SK-N-SH (cell line): Measurements from ENCODE around the gene SLC66A3. TPM values are rescaled to one million over a fixed set of nuclear protein-coding genes. Genes with fewer than 3 reads are reported as not detected.

ENCODE experiments used
- CTCF ChIA-PET: fragments of 300-600, 350-600 bp; formaldehyde crosslinking; extraction: SDS; loops from one replicate; lab custom pipeline; 2021; lab: Yijun Ruan, JAX
- POLR2A ChIA-PET: fragments of 350-600 bp; sonication (Branson Sonifier 250); formaldehyde crosslinking; extraction: SDS; loops from one replicate; lab custom pipeline; 2020; ENCODE audit warnings: antibody characterized with exemption, inconsistent platforms; lab: Yijun Ruan, JAX
- DNase-seq: peaks from one replicate; pipeline ENCODE4 v3.0.0; 2012
- H2AFZ ChIP-seq: fragments of 200-600 bp; sonication (generic); 2 replicates; pipeline ENCODE4 v1.8.1; 2016; ENCODE audit warnings: antibody characterized with exemption, mild to moderate bottlenecking, low read depth
- H3F3A ChIP-seq: fragments of 200-600 bp; sonication (generic); replicated peaks from 2 replicates; pipeline ENCODE3; 2016; ENCODE audit warnings: antibody characterized with exemption, mild to moderate bottlenecking; ENCODE audit not compliant: insufficient read depth
- H3K27ac ChIP-seq, 2 experiments: fragments of 200-500 bp in 1 of 2; fragments of 200-600 bp in 1 of 2; sonication (Bioruptor generic) in 1 of 2; sonication (generic), shearing (Covaris generic) in 1 of 2; 2 replicates each; pipeline versions ENCODE4 v1.5.1 to v1.6.1; 2014 to 2016; ENCODE audit warnings: low read depth in 2 of 2, inconsistent platforms in 1 of 2, low read length in 1 of 2, mild to moderate bottlenecking in 1 of 2, mixed read lengths in 1 of 2
- H3K27me3 ChIP-seq: fragments of 200-600 bp; sonication (generic), shearing (Covaris generic); 2 replicates; pipeline ENCODE4 v1.6.1; 2016; ENCODE audit warnings: mixed run types; ENCODE audit not compliant: insufficient read depth
- H3K36me3 ChIP-seq, 2 experiments: fragments of 200-500 bp in 1 of 2; fragments of 200-600 bp in 1 of 2; sonication (Bioruptor generic) in 1 of 2; sonication (generic) in 1 of 2; replicated peaks in 1 of 2; 2 replicates each; pipeline versions ENCODE3 to v1.5.1; 2014 to 2016; ENCODE audit warnings: low read length in 1 of 2, mild to moderate bottlenecking in 1 of 2; ENCODE audit not compliant: insufficient read depth in 2 of 2, control insufficient read depth in 1 of 2
- H3K4me1 ChIP-seq, 2 experiments: fragments of 200-500 bp in 1 of 2; fragments of 200-600 bp in 1 of 2; sonication (Bioruptor generic) in 1 of 2; sonication (generic), shearing (Covaris generic) in 1 of 2; 2 replicates each; pipeline versions ENCODE4 v1.5.1 to v1.6.1; 2014 to 2016; ENCODE audit warnings: low read depth in 1 of 2, low read length in 1 of 2, mixed run types in 1 of 2; ENCODE audit not compliant: insufficient read depth in 2 of 2, control insufficient read depth in 1 of 2
- H3K4me2 ChIP-seq: fragments of 200-600 bp; sonication (generic), shearing (Covaris generic); 2 replicates; pipeline ENCODE4 v1.6.1; 2017; ENCODE audit warnings: mixed run types
- H3K4me3 ChIP-seq, 2 experiments: fragments of 200-500 bp in 1 of 2; fragments of 200-600 bp in 1 of 2; sonication (Bioruptor generic) in 1 of 2; sonication (generic), shearing (Covaris generic) in 1 of 2; 2 replicates each; pipeline versions ENCODE4 v1.5.1 to v1.8.1; 2014 to 2016; ENCODE audit warnings: low read depth in 2 of 2, inconsistent platforms in 1 of 2, low read length in 1 of 2, mild to moderate bottlenecking in 1 of 2, mixed read lengths in 1 of 2, moderate library complexity in 1 of 2
- H3K79me2 ChIP-seq: fragments of 200-600 bp; sonication (generic); 2 replicates; pipeline ENCODE4 v1.8.1; 2017; ENCODE audit warnings: mild to moderate bottlenecking; ENCODE audit not compliant: insufficient read depth
- H3K9ac ChIP-seq: fragments of 200-600 bp; sonication (generic); 2 replicates; pipeline ENCODE4 v1.6.1; 2017; ENCODE audit warnings: mixed run types
- H3K9me2 ChIP-seq: fragments of 200-600 bp; sonication (generic); 2 replicates; pipeline ENCODE4 v1.6.1; 2017; ENCODE audit warnings: mixed run types
- H3K9me3 ChIP-seq: fragments of 200-600 bp; sonication (generic); 2 replicates; pipeline ENCODE4 v1.6.1; 2017; ENCODE audit warnings: mixed run types, mild to moderate bottlenecking, moderate library complexity
- H4K20me1 ChIP-seq: fragments of 200-600 bp; sonication (generic); 2 replicates; pipeline ENCODE4 v1.6.1; 2017; ENCODE audit warnings: mild to moderate bottlenecking, mixed run types; ENCODE audit not compliant: insufficient read depth
- ELF1 ChIP-seq: IDR thresholded peaks from 2 replicates; pipeline ENCODE4 v1.4.0; 2012
- EZH2phosphoT487 ChIP-seq: fragments of 200-600 bp; sonication (generic); IDR thresholded peaks from 2 replicates; pipeline ENCODE4 v1.6.1; 2017; ENCODE audit warnings: low read depth, mixed run types, mild to moderate bottlenecking, antibody characterized with exemption, moderate library complexity, borderline replicate concordance
- GATA2 ChIP-seq: sonication (generic); formaldehyde crosslinking; IDR thresholded peaks from 2 replicates; pipeline ENCODE4 v1.5.0; 2020; ENCODE audit warnings: mild to moderate bottlenecking, missing genetic modification reagents
- JUND ChIP-seq: IDR thresholded peaks from 2 replicates; pipeline ENCODE4 v1.4.0; 2012
- MEF2A ChIP-seq: IDR thresholded peaks from 2 replicates; pipeline ENCODE4 v1.4.0; 2012; ENCODE audit warnings: low read depth, borderline replicate concordance
- NRF1 ChIP-seq: IDR thresholded peaks from 2 replicates; pipeline ENCODE4 v1.6.1; 2012; ENCODE audit warnings: low read depth, mild to moderate bottlenecking, low read length
- RFX5 ChIP-seq: IDR thresholded peaks from 2 replicates; pipeline ENCODE4 v1.6.1; 2012; ENCODE audit warnings: mild to moderate bottlenecking, improper control_type of control experiment, low read length
- SIN3A ChIP-seq: IDR thresholded peaks from 2 replicates; pipeline ENCODE4 v1.6.1; 2012; ENCODE audit warnings: low read depth, mild to moderate bottlenecking, low read length, moderate library complexity, borderline replicate concordance
- USF1 ChIP-seq: IDR thresholded peaks from 2 replicates; pipeline ENCODE4 v1.4.0; 2012; ENCODE audit warnings: low read depth, borderline replicate concordance
- ZBTB33 ChIP-seq: IDR thresholded peaks from 2 replicates; pipeline ENCODE4 v1.4.0; 2012; ENCODE audit warnings: low read depth, borderline replicate concordance
- WGBS: methylation state at CpG from one replicate; pipeline ENCODE4 v1.1.6; 2017; ENCODE audit warnings: low lambda C conversion rate; 5-methylcytosine and 5-hydroxymethylcytosine counted together
- polyA plus RNA-seq, 3 experiments: library from polyadenylated mRNA; depleted of rRNA; stranded (reverse); fragments of >200 nt; gene quantifications; 2 replicates each; pipeline ENCODE4 v1.2.3, GENCODE V29; 2012
- TF ChIP-seq, protein P1 (sequence below): fragments of 150-350 bp; IDR thresholded peaks from 2 replicates; pipeline ENCODE4 v1.6.1; 2017; ENCODE audit warnings: antibody characterized with exemption, low read length, low read depth, borderline replicate concordance
- TF ChIP-seq, protein P2 (sequence below): IDR thresholded peaks from 2 replicates; pipeline ENCODE4 v1.4.0; 2012; ENCODE audit warnings: low read depth

SLC66A3 gene
- polyA plus RNA-seq, 1 of the 3 experiments (the other 2 are of a cell fraction): 49.0 TPM

DNA sequence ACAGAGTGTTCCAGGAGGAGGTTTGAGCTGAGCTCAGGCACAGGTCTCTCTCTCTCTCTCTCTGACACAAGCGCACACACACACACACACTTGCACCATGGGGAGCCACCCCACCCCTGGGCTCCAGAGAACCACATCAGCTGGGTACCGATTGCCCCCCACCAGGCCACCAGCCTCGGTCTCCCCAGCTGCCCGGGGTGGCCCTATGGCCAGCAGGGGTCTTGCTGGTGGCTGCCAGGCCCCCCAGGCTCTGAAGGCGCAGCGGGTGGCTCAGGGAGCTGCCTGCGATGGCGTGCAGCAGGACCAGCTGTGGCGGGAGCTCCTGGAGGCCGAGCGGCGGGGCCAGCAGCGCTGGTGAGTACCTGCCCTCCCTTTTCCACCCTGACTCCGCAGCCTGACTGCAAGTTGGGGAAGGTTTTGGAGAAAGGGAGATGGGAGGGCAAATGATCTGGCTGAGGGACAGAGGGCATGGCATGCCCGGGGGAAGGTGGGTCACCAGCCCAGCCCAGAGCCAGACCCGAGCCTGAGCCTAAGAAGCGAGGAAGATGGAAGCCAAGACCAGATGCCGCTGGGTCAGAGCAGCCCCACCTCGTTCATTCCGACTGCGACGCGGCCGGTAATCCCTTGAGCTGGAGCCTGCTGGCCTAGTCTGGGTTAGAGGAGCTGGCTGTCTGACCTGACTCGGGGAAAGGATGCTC lies 21.9 kb upstream of the SLC66A3 start:
- Histone ChIP-seq H3K27ac (no peak overlapping the region; a peak in 1 of 4 replicates), H3K9ac (peak overlapping the region; percentile 30), H3K9me2 (no peaks in the 10 kb centered on the region), H3K4me1 (peaks cover 0 to 20% of the 10 kb centered on the region in 2 experiments; a peak in 1 of 4 replicates), H3K9me3 (no peaks in the 10 kb centered on the region), H2AFZ (peak overlapping the region; percentile 96), H3K79me2 (no peaks in the 10 kb centered on the region), H3K36me3 (no peaks in the 10 kb centered on the region), H3K4me3 (peak overlapping the region; percentile 43 to 57; a peak in 3 of 4 replicates), H3K4me2 (peak overlapping the region; percentile 49), H3K27me3 (no peaks in the 10 kb centered on the region), H4K20me1 (no peaks in the 10 kb centered on the region), H3F3A (peaks cover 8% of the 10 kb centered on the region)
- TF ChIP-seq ZBTB33 (no peak), USF1 (no peak), EZH2phosphoT487 (no peak), NRF1 (no peak), ELF1 (no peak), GATA2 (CRISPR knock-in tag) (no peak), MEF2A (no peak), RFX5 (no peak), JUND (no peak), SIN3A (no peak)
- TF ChIP-seq, protein P1, sequence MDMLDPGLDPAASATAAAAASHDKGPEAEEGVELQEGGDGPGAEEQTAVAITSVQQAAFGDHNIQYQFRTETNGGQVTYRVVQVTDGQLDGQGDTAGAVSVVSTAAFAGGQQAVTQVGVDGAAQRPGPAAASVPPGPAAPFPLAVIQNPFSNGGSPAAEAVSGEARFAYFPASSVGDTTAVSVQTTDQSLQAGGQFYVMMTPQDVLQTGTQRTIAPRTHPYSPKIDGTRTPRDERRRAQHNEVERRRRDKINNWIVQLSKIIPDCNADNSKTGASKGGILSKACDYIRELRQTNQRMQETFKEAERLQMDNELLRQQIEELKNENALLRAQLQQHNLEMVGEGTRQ: no peak
- CTCF ChIA-PET: interaction anchor here (0.6 to 20.8 kb wide), 89 partner anchors 10 to 1046 kb away, joined by 3 to 666 read pairs (median 6); partner anchors contain the start of genes E2F6, KCNF1, PDIA6 and ROCK2
- POLR2A ChIA-PET: interaction anchor here (1.0 to 2.3 kb wide), 4 partner anchors 9 to 321 kb away, joined by 4 to 16 read pairs (median 7); partner anchors contain the start of genes PDIA6 and ROCK2
- 94% methylated on average over 20 of the region's 25 CpGs for WGBS
- DNase-seq: no peak

GRCh38 chr2:11133936-11134320 lies 21.3 kb upstream of the SLC66A3 start:
- TF ChIP-seq MEF2A: no peak
- TF ChIP-seq, protein P2, sequence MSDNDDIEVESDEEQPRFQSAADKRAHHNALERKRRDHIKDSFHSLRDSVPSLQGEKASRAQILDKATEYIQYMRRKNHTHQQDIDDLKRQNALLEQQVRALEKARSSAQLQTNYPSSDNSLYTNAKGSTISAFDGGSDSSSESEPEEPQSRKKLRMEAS: no peak
- TF ChIP-seq, all 33 proteins: peak for 0
- Histone ChIP-seq H3K9ac (no peak overlapping the region), H3F3A (peaks cover 7% of the 10 kb centered on the region), H3K4me1 (peaks cover 0 to 20% of the 10 kb centered on the region in 2 experiments; a peak in 1 of 4 replicates), H3K4me3 (no peak overlapping the region), H3K9me3 (no peaks in the 10 kb centered on the region), H2AFZ (no peak overlapping the region; the same call in 1 of the 2 replicates), H3K27ac (no peak overlapping the region), H3K27me3 (no peaks in the 10 kb centered on the region), H3K4me2 (no peak overlapping the region), H3K36me3 (no peaks in the 10 kb centered on the region), H3K9me2 (no peaks in the 10 kb centered on the region), H4K20me1 (no peaks in the 10 kb centered on the region), H3K79me2 (no peaks in the 10 kb centered on the region)
- WGBS: 87% methylated on average over 8 of the region's 8 CpGs
- POLR2A ChIA-PET: interaction anchor here (1.0 to 1.6 kb wide), 3 partner anchors 10 to 322 kb away, joined by 4 to 9 read pairs (median 5); partner anchors contain the start of gene PDIA6
- CTCF ChIA-PET: interaction anchor here (1.0 to 20.8 kb wide), 23 partner anchors 11 to 613 kb away, joined by 3 to 666 read pairs (median 21); partner anchors contain the start of gene E2F6
- no peak for DNase-seq
